Epithelial cell of esophagus (primary cell): Measurements from ENCODE around the gene C11orf68.

Experiments
- DNase-seq: peaks from one replicate; pipeline ENCODE4 v3.0.0; 2010; ENCODE audit warnings: low read depth
- H3K4me3 ChIP-seq: 2 replicates; pipeline ENCODE4 v1.5.1; 2011; ENCODE audit warnings: mild to moderate bottlenecking, low read length, control low read depth
- CTCF ChIP-seq: IDR thresholded peaks from 2 replicates; pipeline ENCODE4 v1.5.1; 2011; ENCODE audit warnings: low read depth, mild to moderate bottlenecking, low read length, control low read depth, inconsistent platforms; ENCODE audit not compliant: insufficient read depth; ENCODE audit errors: missing control alignments

The C11orf68 gene

GRCh38 chr11:65947603-65948125 lies 28.8 kb upstream of the C11orf68 start:
- H3K4me3 ChIP-seq = no peak overlapping the region
- no peak for DNase-seq

GRCh38 chr11:65947133-65947532 lies 28.3 kb upstream of the C11orf68 start:
- no peak for TF ChIP-seq CTCF
- H3K4me3 ChIP-seq = no peak overlapping the region
- no peak for DNase-seq

More at GRCh38 chr11:65947603-65948125, 28.8 kb upstream of the C11orf68 start:
- TF ChIP-seq CTCF = no peak

- no peak overlapping the region for H3K4me3 ChIP-seq
- no peak for DNase-seq
- no peak for TF ChIP-seq CTCF
Measured at GRCh38 chr11:65946655-65947054, 27.8 kb upstream of the C11orf68 start.

- TF ChIP-seq CTCF = no peak
Measured at GRCh38 chr11:65945941-65946558, 27.2 kb upstream of the C11orf68 start.

GRCh38 chr11:65945430-65945911 lies 26.6 kb upstream of the C11orf68 start, which contains the start of gene TSGA10IP:
TSGA10IP (plus strand) TSS chr11:65945480; CDS start chr11:65945676, 196 bp downstream.
- no peak for TF ChIP-seq CTCF

More at GRCh38 chr11:65945941-65946558, 27.2 kb upstream of the C11orf68 start:
- H3K4me3 ChIP-seq = no peak overlapping the region
- no peak for DNase-seq

GRCh38 chr11:65944767-65945166 lies 25.9 kb upstream of the C11orf68 start:
- DNase-seq = no peak
- TF ChIP-seq CTCF = no peak
- H3K4me3 ChIP-seq = no peak overlapping the region

More at GRCh38 chr11:65945430-65945911, 26.6 kb upstream of the C11orf68 start, which contains the start of gene TSGA10IP:
- DNase-seq = no peak
- H3K4me3 ChIP-seq = no peak within 1 kb of the TSS
